Endothelial cell (in vitro differentiated cells): ENCODE results near the gene AP3B1. TPM values are rescaled to one million over a fixed set of nuclear protein-coding genes. Genes with fewer than 3 reads are reported as not detected.

Source experiments
- DNase-seq: peaks from one replicate; pipeline ENCODE4 v3.0.0; 2021; ENCODE audit warnings: low spot score
- H3K27ac Mint-ChIP-seq: one replicate; pipeline ENCODE4 v1.8.0; 2021; ENCODE audit warnings: mixed read lengths, inconsistent platforms; ENCODE audit not compliant: unreplicated experiment
- H3K27me3 Mint-ChIP-seq: one replicate; pipeline ENCODE4 v1.8.0; 2021; ENCODE audit warnings: mild to moderate bottlenecking, moderate library complexity, mixed read lengths, inconsistent platforms; ENCODE audit not compliant: unreplicated experiment
- H3K36me3 Mint-ChIP-seq: one replicate; pipeline ENCODE4 v1.8.0; 2021; ENCODE audit warnings: mild to moderate bottlenecking, low read depth, mixed read lengths, inconsistent platforms; ENCODE audit not compliant: unreplicated experiment
- H3K4me1 Mint-ChIP-seq: one replicate; pipeline ENCODE4 v1.8.0; 2021; ENCODE audit warnings: mild to moderate bottlenecking, mixed read lengths, inconsistent platforms; ENCODE audit not compliant: unreplicated experiment
- H3K4me3 Mint-ChIP-seq: one replicate; pipeline ENCODE4 v1.8.0; 2021; ENCODE audit warnings: mild to moderate bottlenecking, mixed read lengths, inconsistent platforms; ENCODE audit not compliant: unreplicated experiment
- H3K9me3 Mint-ChIP-seq: one replicate; pipeline ENCODE4 v1.8.0; 2021; ENCODE audit warnings: mixed read lengths, inconsistent platforms; ENCODE audit not compliant: unreplicated experiment
- CTCF ChIP-seq: fragments of 200-600 bp; sonication (generic); IDR thresholded peaks from one replicate; pipeline ENCODE4 v1.5.0; 2021; ENCODE audit warnings: antibody characterized with exemption; ENCODE audit not compliant: unreplicated experiment
- total RNA-seq: library from RNA; stranded (reverse); fragmentation: NEBNext Ultra II Directional; extraction: Animal tissue kit (Norgen Biotek cat#: 25700); gene quantifications from one replicate; pipeline ENCODE4 v1.2.1, GENCODE V29; 2021; ENCODE audit not compliant: unreplicated experiment

Gene AP3B1
- total RNA-seq, 1 donor from 2014 or later: 60.9 TPM

- peaks cover 3% of the 10 kb centered on the region for H3K27me3 Mint-ChIP-seq
- H3K27ac Mint-ChIP-seq: no peak overlapping the region
- H3K9me3 Mint-ChIP-seq: no peaks in the 10 kb centered on the region
- no peak overlapping the region for H3K4me3 Mint-ChIP-seq
- H3K4me1 Mint-ChIP-seq: peaks cover 5% of the 10 kb centered on the region
- peaks cover 11% of the 10 kb centered on the region for H3K36me3 Mint-ChIP-seq
- DNase-seq: no peak
- no peak for TF ChIP-seq CTCF
These were observed 291.8 kb downstream of the AP3B1 start for GRCh38 chr5:78002690-78003089.

GRCh38 chr5:78001197-78001596, 293.3 kb downstream of the AP3B1 start:
- Mint-ChIP-seq H3K4me3 (no peak overlapping the region), H3K27ac (no peak overlapping the region), H3K36me3 (peaks cover 18% of the 10 kb centered on the region), H3K27me3 (peaks cover 3% of the 10 kb centered on the region), H3K4me1 (peaks cover 5% of the 10 kb centered on the region), H3K9me3 (no peaks in the 10 kb centered on the region)
- DNase-seq: no peak
- no peak for TF ChIP-seq CTCF

- TF ChIP-seq CTCF: no peak
- H3K27ac Mint-ChIP-seq: no peak overlapping the region
These were observed 294.3 kb downstream of the AP3B1 start for GRCh38 chr5:78000191-78000590.

GRCh38 chr5:77999399-77999798, 295.1 kb downstream of the AP3B1 start:
- no peak for TF ChIP-seq CTCF
- Mint-ChIP-seq H3K27me3 (peaks cover 4% of the 10 kb centered on the region), H3K4me1 (peaks cover 8% of the 10 kb centered on the region), H3K4me3 (peak overlapping the region; percentile 34), H3K36me3 (peaks cover 18% of the 10 kb centered on the region), H3K27ac (no peak overlapping the region), H3K9me3 (no peaks in the 10 kb centered on the region)
- DNase-seq: no peak

More at GRCh38 chr5:78000191-78000590, 294.3 kb downstream of the AP3B1 start:
- Mint-ChIP-seq H3K27me3 (peaks cover 4% of the 10 kb centered on the region), H3K9me3 (no peaks in the 10 kb centered on the region), H3K4me3 (no peak overlapping the region), H3K4me1 (peaks cover 5% of the 10 kb centered on the region), H3K36me3 (peaks cover 18% of the 10 kb centered on the region)
- no peak for DNase-seq

- TF ChIP-seq CTCF: no peak
- H3K4me1 Mint-ChIP-seq: peaks cover 17% of the 10 kb centered on the region
- H3K36me3 Mint-ChIP-seq: peaks cover 18% of the 10 kb centered on the region
- H3K27ac Mint-ChIP-seq: no peak overlapping the region
- DNase-seq: no peak
- H3K9me3 Mint-ChIP-seq: no peaks in the 10 kb centered on the region
- H3K4me3 Mint-ChIP-seq: no peak overlapping the region
- peaks cover 8% of the 10 kb centered on the region for H3K27me3 Mint-ChIP-seq
These were observed 297.6 kb downstream of the AP3B1 start for GRCh38 chr5:77996943-77997342.
